ENCODE measurements around the gene CLBA1.
"Not testable (repeated sequence)": the region's sequence is repeated elsewhere in the genome, so short reads cannot be mapped to it uniquely, and the experiment has no call there.

CLBA1 gene

GRCh38 chr14:104985675-104986486 lies at the start of gene CLBA1:
Gene CLBA1 (plus strand): TSS chr14:104985788. CDS start chr14:104986432, 644 bp downstream.
- peak; percentile 92 for DNase-seq

GRCh38 chr14:104935955-104936354 lies 49.6 kb upstream of the CLBA1 start:
- no peak for DNase-seq

GRCh38 chr14:104936361-104937155 lies 49.0 kb upstream of the CLBA1 start:
- DNase-seq, result no peak

- no peak for DNase-seq
Observed at GRCh38 chr14:104937161-104937560, 48.4 kb upstream of the CLBA1 start.

GRCh38 chr14:104937694-104938365 lies 47.8 kb upstream of the CLBA1 start:
- DNase-seq, result no peak

GRCh38 chr14:104938436-104938835 lies 47.2 kb upstream of the CLBA1 start:
- no peak for DNase-seq

- no peak for DNase-seq
Observed at GRCh38 chr14:104938960-104939359, 46.6 kb upstream of the CLBA1 start.

- no peak for DNase-seq
Observed at GRCh38 chr14:104939666-104940410, 45.8 kb upstream of the CLBA1 start.

GRCh38 chr14:104940526-104941150 lies 45.0 kb upstream of the CLBA1 start:
- DNase-seq, result no peak

GRCh38 chr14:104941508-104942365 lies 43.9 kb upstream of the CLBA1 start:
- DNase-seq, result no peak

GRCh38 chr14:104942586-104942985 lies 43.0 kb upstream of the CLBA1 start:
- DNase-seq, result no peak

GRCh38 chr14:104943216-104944015 lies 42.2 kb upstream of the CLBA1 start:
- not testable (repeated sequence) for DNase-seq

GRCh38 chr14:104944016-104944308 lies 41.6 kb upstream of the CLBA1 start:
- DNase-seq, result not testable (repeated sequence)

- not testable (repeated sequence) for DNase-seq
Observed at GRCh38 chr14:104944436-104945205, 41.0 kb upstream of the CLBA1 start.

GRCh38 chr14:104945266-104945665 lies 40.3 kb upstream of the CLBA1 start:
- not testable (repeated sequence) for DNase-seq

- DNase-seq, result not testable (repeated sequence)
Observed at GRCh38 chr14:104945986-104946965, 39.3 kb upstream of the CLBA1 start.

- not testable (repeated sequence) for DNase-seq
Observed at GRCh38 chr14:104947201-104947600, 38.4 kb upstream of the CLBA1 start.
